Naive thymus-derived CD4-positive, alpha-beta T cell (primary cell): Measurements from ENCODE around the gene SPAG17. TPM values are rescaled to one million over a fixed set of nuclear protein-coding genes. Genes with fewer than 3 reads are reported as not detected.

ENCODE experiments used
- ATAC-seq: fragments of 150-1000 bp; cut with Tn5 transposase; 2 replicates; pipeline ENCODE4 v1.10.0; 2021; ENCODE audit warnings: mild to moderate bottlenecking, moderate library complexity
- CTCF ChIA-PET: fragments of 350-600 bp; sonication (Branson Sonifier 250); formaldehyde crosslinking; loops from one replicate; lab custom pipeline; 2021; ENCODE audit warnings: antibody characterized with exemption; lab: Charles Lee
- POLR2A ChIA-PET: fragments of 350-600 bp; sonication (Branson Sonifier 250); formaldehyde crosslinking; loops from one replicate; lab custom pipeline; 2021; ENCODE audit warnings: antibody characterized with exemption, inconsistent platforms; lab: Charles Lee
- DNase-seq, 9 donors: peaks; one replicate each; pipeline versions ENCODE4 v3.0.0 to v3.0.0-alpha.2; 2020 to 2022; ENCODE audit warnings: mixed read lengths in 1 of 9
- H3K27ac ChIP-seq: one replicate; pipeline ENCODE4 v1.7.0; 2013; ENCODE audit warnings: mild to moderate bottlenecking, low read depth, low read length, moderate library complexity
- H3K27me3 ChIP-seq, 2 donors: one replicate each; pipeline ENCODE4 v1.7.0; 2013; ENCODE audit warnings: low read length in 2 of 2, mild to moderate bottlenecking in 2 of 2, moderate library complexity in 2 of 2; ENCODE audit not compliant: control insufficient read depth in 2 of 2, insufficient read depth in 2 of 2
- H3K36me3 ChIP-seq, 3 experiments: 1 replicate in 2 of 3; 2 replicates in 1 of 3; pipeline ENCODE4 v1.7.0; 2013; ENCODE audit warnings: low read length in 3 of 3, mild to moderate bottlenecking in 3 of 3, moderate library complexity in 1 of 3; ENCODE audit not compliant: insufficient read depth in 3 of 3, control insufficient read depth in 2 of 3
- H3K4me1 ChIP-seq, 2 donors: one replicate each; pipeline ENCODE4 v1.7.0; 2013; ENCODE audit warnings: low read length in 2 of 2, mild to moderate bottlenecking in 2 of 2, moderate library complexity in 1 of 2; ENCODE audit not compliant: control insufficient read depth in 2 of 2, insufficient read depth in 2 of 2
- H3K4me3 ChIP-seq: 2 replicates; pipeline ENCODE4 v1.7.0; 2013; ENCODE audit warnings: mild to moderate bottlenecking, low read length
- H3K9me3 ChIP-seq, 3 experiments: 1 replicate in 2 of 3; 2 replicates in 1 of 3; pipeline ENCODE4 v1.7.0; 2013; ENCODE audit warnings: low read length in 3 of 3; ENCODE audit not compliant: control insufficient read depth in 2 of 3
- H3K27ac Mint-ChIP-seq, 9 donors: one replicate each; pipeline ENCODE4 v1.8.0; 2020 to 2022; ENCODE audit warnings: mixed read lengths in 9 of 9, mild to moderate bottlenecking in 8 of 9, moderate library complexity in 5 of 9, inconsistent platforms in 2 of 9
- H3K27me3 Mint-ChIP-seq, 5 donors: one replicate each; pipeline ENCODE4 v1.8.0; 2021 to 2022; ENCODE audit warnings: mixed read lengths in 5 of 5, mild to moderate bottlenecking in 1 of 5
- H3K36me3 Mint-ChIP-seq, 5 donors: one replicate each; pipeline ENCODE4 v1.8.0; 2020 to 2022; ENCODE audit warnings: mixed read lengths in 5 of 5, mild to moderate bottlenecking in 3 of 5, inconsistent platforms in 1 of 5
- H3K4me1 Mint-ChIP-seq, 7 donors: one replicate each; pipeline ENCODE4 v1.8.0; 2020 to 2022; ENCODE audit warnings: mixed read lengths in 7 of 7, mild to moderate bottlenecking in 3 of 7, inconsistent platforms in 1 of 7
- H3K4me3 Mint-ChIP-seq, 10 donors: one replicate each; pipeline ENCODE4 v1.8.0; 2020 to 2022; ENCODE audit warnings: mild to moderate bottlenecking in 10 of 10, mixed read lengths in 10 of 10, moderate library complexity in 6 of 10, inconsistent platforms in 2 of 10
- H3K9me3 Mint-ChIP-seq, 11 donors: one replicate each; pipeline ENCODE4 v1.8.0; 2020 to 2022; ENCODE audit warnings: mixed read lengths in 11 of 11, mild to moderate bottlenecking in 4 of 11, inconsistent platforms in 1 of 11, moderate library complexity in 1 of 11
- intact Hi-C, 2 donors: fragments of 100-400 bp; cut with micrococcal nuclease; formaldehyde crosslinking; loops; one replicate each; pipeline ENCODE4 v1.15.1; 2023
- polyA plus RNA-seq, 2 donors: library from polyadenylated mRNA; unstranded; fragments of 300-500 nt; fragmentation: Illumina TruSeq; gene quantifications; one replicate each; pipeline ENCODE4 v1.2.3, GENCODE V29; 2021
- total RNA-seq, 6 experiments: library from RNA in 5 of 6; stranded (reverse) in 5 of 6; gene quantifications; 1 replicate in 5 of 6; 2 replicates in 1 of 6; pipeline ENCODE4 v1.2.3 and lab custom pipeline; 2021 to 2026

The SPAG17 gene
- total and polyA plus RNA-seq, 7 experiments from 2014 or later, result not detected

DNA sequence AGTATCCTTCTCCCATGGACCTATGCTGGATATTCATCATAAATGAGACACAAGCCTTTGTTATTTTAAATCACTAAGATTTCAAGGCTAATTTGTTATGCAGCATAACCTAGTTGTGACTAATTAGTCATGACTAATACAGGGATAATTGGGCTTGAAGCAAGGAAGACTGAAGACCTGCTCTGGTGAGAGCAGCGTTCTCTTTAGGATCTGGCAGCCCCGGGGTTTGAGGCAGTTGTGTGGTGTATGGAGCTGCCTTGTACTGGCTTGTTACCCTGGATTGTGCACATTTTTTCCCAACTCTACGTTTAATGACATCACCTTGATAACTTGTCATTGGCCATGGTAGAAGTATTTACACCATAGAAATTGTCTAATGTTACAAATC, 25.7 kb upstream of the SPAG17 start:
- CTCF ChIA-PET, result no interaction called here
- no peaks in the 10 kb centered on the region for H3K4me1 ChIP-seq
- POLR2A ChIA-PET, result no interaction called here
- H3K4me3 ChIP-seq, result no peak overlapping the region
- no peaks in the 10 kb centered on the region for H3K9me3 ChIP-seq
- no peaks in the 10 kb centered on the region for H3K36me3 ChIP-seq
- H3K27ac ChIP-seq, result no peak overlapping the region
- Mint-ChIP-seq H3K9me3 (peaks cover 0 to 13% (median 5%) of the 10 kb centered on the region in 11 donors), H3K36me3 (no peaks in the 10 kb centered on the region), H3K27me3 (peaks cover 0 to 5% (median 4%) of the 10 kb centered on the region in 5 donors), H3K4me3 (no peak overlapping the region), H3K4me1 (no peaks in the 10 kb centered on the region), H3K27ac (no peak overlapping the region)
- ATAC-seq, result no peak
- intact Hi-C loops, result no loop called here
- DNase-seq, result no peak
- H3K27me3 ChIP-seq, result no peaks in the 10 kb centered on the region

GRCh38 chr1:118210051-118210722, 25.2 kb upstream of the SPAG17 start:
- Mint-ChIP-seq H3K4me1 (no peaks in the 10 kb centered on the region), H3K27me3 (no peaks in the 10 kb centered on the region), H3K27ac (no peak overlapping the region), H3K36me3 (no peaks in the 10 kb centered on the region), H3K4me3 (no peak overlapping the region), H3K9me3 (peaks cover 0 to 9% (median 0%) of the 10 kb centered on the region in 11 donors)
- H3K9me3 ChIP-seq, result no peaks in the 10 kb centered on the region
- no peaks in the 10 kb centered on the region for H3K4me1 ChIP-seq
- intact Hi-C loops, result no loop called here
- CTCF ChIA-PET, result no interaction called here
- no peak overlapping the region for H3K27ac ChIP-seq
- no peaks in the 10 kb centered on the region for H3K27me3 ChIP-seq
- peaks cover 0 to 3% (median 0%) of the 10 kb centered on the region in 3 experiments for H3K36me3 ChIP-seq
- DNase-seq (no peak), ATAC-seq (no peak)
- no peak overlapping the region for H3K4me3 ChIP-seq
- POLR2A ChIA-PET, result no interaction called here

DNA sequence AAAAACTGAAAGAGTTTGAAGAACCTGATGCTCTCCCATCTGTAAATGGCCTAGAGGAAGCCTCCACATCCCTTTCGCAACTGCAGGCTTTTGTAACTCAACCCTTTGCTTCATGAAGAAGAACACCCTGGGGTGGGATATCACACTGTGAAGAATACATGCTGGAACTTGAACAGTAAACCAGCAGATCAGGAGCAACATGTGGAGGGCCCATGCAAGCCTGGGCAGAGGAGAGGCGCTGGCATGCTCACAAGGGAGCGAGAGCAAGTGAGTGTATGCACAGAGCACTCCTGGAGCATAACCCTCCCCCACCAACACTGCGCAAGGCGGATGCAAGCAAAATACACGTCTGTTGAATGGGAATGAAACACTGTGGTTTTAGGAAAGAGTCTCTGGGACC, 24.6 kb upstream of the SPAG17 start:
- Histone ChIP-seq H3K36me3 (peaks cover 0 to 3% (median 0%) of the 10 kb centered on the region in 3 experiments), H3K4me1 (no peaks in the 10 kb centered on the region), H3K27me3 (no peaks in the 10 kb centered on the region), H3K27ac (no peak overlapping the region), H3K9me3 (no peaks in the 10 kb centered on the region), H3K4me3 (no peak overlapping the region)
- Mint-ChIP-seq H3K27ac (no peak overlapping the region), H3K27me3 (no peaks in the 10 kb centered on the region), H3K36me3 (no peaks in the 10 kb centered on the region), H3K4me1 (no peaks in the 10 kb centered on the region), H3K9me3 (peaks cover 0 to 9% (median 0%) of the 10 kb centered on the region in 11 donors), H3K4me3 (no peak overlapping the region)
- ATAC-seq (no peak), DNase-seq (no peak)
- intact Hi-C loops, result no loop called here
- ChIA-PET POLR2A (no interaction called here), CTCF (no interaction called here)

DNA sequence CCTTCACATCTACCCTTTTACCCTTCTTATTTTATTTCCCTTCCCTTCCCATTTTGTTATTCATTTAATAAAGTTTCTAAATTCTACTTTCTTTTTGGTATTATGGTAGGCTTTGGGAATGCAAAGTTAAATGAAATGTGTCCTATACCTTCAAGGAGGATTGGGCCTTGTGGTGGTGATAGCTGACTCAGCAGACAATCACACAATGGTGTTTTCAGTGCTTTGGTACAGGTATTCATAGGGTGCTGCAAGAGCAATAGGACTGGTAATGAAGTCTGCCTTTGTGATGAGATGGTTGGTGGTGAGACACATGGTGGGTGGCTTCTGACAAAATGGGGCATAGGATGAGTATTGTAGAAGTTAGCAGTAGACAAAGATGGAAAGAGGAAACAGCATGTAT, 21.9 kb upstream of the SPAG17 start:
- Mint-ChIP-seq H3K9me3 (peaks cover 0 to 16% (median 7%) of the 10 kb centered on the region in 11 donors), H3K27me3 (peaks cover 0 to 8% (median 0%) of the 10 kb centered on the region in 5 donors), H3K36me3 (no peaks in the 10 kb centered on the region), H3K4me3 (no peak overlapping the region), H3K27ac (no peak overlapping the region), H3K4me1 (no peaks in the 10 kb centered on the region)
- no peak overlapping the region for H3K27ac ChIP-seq
- DNase-seq, result no peak
- no peaks in the 10 kb centered on the region for H3K4me1 ChIP-seq
- ChIA-PET CTCF (no interaction called here), POLR2A (no interaction called here)
- H3K4me3 ChIP-seq, result no peak overlapping the region
- H3K9me3 ChIP-seq, result no peaks in the 10 kb centered on the region
- peaks cover 0 to 3% (median 0%) of the 10 kb centered on the region in 3 experiments for H3K36me3 ChIP-seq
- intact Hi-C loops, result no loop called here
- H3K27me3 ChIP-seq, result no peaks in the 10 kb centered on the region
- ATAC-seq, result no peak

- no peaks in the 10 kb centered on the region for H3K27me3 ChIP-seq
- intact Hi-C loops, result no loop called here
- H3K9me3 Mint-ChIP-seq, result peaks cover 0 to 16% (median 7%) of the 10 kb centered on the region in 11 donors
- no peaks in the 10 kb centered on the region for H3K9me3 ChIP-seq
- DNase-seq, result no peak
- H3K36me3 Mint-ChIP-seq, result no peaks in the 10 kb centered on the region
- no peak overlapping the region for H3K4me3 ChIP-seq
- no peak overlapping the region for H3K27ac Mint-ChIP-seq
- no peaks in the 10 kb centered on the region for H3K4me1 Mint-ChIP-seq
- H3K4me1 ChIP-seq, result no peaks in the 10 kb centered on the region
- peaks cover 0 to 3% (median 0%) of the 10 kb centered on the region in 3 experiments for H3K36me3 ChIP-seq
- CTCF ChIA-PET, result no interaction called here
- no peak overlapping the region for H3K4me3 Mint-ChIP-seq
- peaks cover 0 to 8% (median 0%) of the 10 kb centered on the region in 5 donors for H3K27me3 Mint-ChIP-seq
- H3K27ac ChIP-seq, result no peak overlapping the region
- POLR2A ChIA-PET, result no interaction called here
- no peak for ATAC-seq
Observed at GRCh38 chr1:118204648-118205047, 19.6 kb upstream of the SPAG17 start.

DNA sequence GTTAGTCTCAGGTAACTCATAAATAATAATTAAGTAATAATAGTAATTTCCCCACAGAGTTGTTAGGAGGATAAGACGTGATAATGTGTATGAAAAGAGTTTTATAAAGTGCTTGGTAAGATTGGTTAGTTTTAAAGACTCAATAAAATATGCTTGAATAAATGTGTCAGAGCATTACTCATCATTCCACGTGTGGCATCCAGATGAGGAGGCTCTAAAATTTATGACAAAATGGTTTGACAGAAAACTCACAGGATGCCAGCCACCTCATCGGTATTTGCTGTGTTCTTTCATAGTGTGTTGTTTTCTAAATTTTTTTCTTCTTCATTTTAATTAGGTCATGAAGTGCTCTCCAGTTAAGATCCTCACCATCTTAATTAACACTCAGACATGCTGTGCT, 19.1 kb upstream of the SPAG17 start:
- Histone ChIP-seq H3K9me3 (no peaks in the 10 kb centered on the region), H3K27ac (no peak overlapping the region), H3K36me3 (peaks cover 0 to 3% (median 0%) of the 10 kb centered on the region in 3 experiments), H3K4me3 (no peak overlapping the region), H3K27me3 (no peaks in the 10 kb centered on the region), H3K4me1 (no peaks in the 10 kb centered on the region)
- no peak for ATAC-seq
- POLR2A ChIA-PET, result no interaction called here
- Mint-ChIP-seq H3K27ac (no peak overlapping the region), H3K27me3 (peaks cover 0 to 8% (median 0%) of the 10 kb centered on the region in 5 donors), H3K36me3 (no peaks in the 10 kb centered on the region), H3K9me3 (peaks cover 0 to 16% (median 7%) of the 10 kb centered on the region in 11 donors), H3K4me3 (no peak overlapping the region), H3K4me1 (no peaks in the 10 kb centered on the region)
- intact Hi-C loops, result no loop called here
- CTCF ChIA-PET, result no interaction called here
- DNase-seq, result no peak

DNA sequence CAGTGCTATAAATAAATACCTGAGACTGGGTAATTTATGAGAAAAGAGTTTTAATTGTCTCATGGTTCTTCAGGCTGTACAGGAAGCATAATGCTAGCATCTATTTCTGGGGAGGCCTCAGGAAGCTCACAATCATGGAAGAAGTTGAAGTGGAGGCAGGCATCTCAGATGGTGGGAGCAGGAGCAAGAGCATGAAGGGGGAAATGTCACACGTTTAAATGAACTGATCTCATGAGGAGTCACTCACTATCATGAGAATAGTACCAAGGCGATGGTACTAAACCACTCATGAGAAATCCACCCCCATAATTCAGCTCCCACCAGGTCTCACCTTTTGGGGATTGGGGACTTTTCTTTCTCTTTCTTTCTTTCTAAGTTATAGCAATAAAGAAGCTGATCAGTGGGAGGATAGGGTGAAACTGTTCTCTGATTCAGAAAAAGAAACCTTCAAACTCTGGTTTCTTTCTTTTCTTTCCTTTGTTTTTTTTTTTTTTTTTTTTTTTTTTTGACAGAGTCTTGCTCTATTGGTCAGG, 17.1 kb upstream of the SPAG17 start:
- POLR2A ChIA-PET, result no interaction called here
- H3K27ac ChIP-seq, result no peak overlapping the region
- Mint-ChIP-seq H3K4me1 (no peaks in the 10 kb centered on the region), H3K27ac (no peak overlapping the region), H3K9me3 (peaks cover 0 to 16% (median 5%) of the 10 kb centered on the region in 11 donors), H3K36me3 (no peaks in the 10 kb centered on the region), H3K4me3 (no peak overlapping the region), H3K27me3 (peaks cover 0 to 8% (median 0%) of the 10 kb centered on the region in 5 donors)
- no peak for DNase-seq
- no peaks in the 10 kb centered on the region for H3K4me1 ChIP-seq
- H3K9me3 ChIP-seq, result no peaks in the 10 kb centered on the region
- no peak for ATAC-seq
- peaks cover 0 to 3% (median 0%) of the 10 kb centered on the region in 3 experiments for H3K36me3 ChIP-seq
- intact Hi-C loops, result no loop called here
- CTCF ChIA-PET, result no interaction called here
- H3K4me3 ChIP-seq, result no peak overlapping the region
- H3K27me3 ChIP-seq, result no peaks in the 10 kb centered on the region
